ENCODE data around the gene SLC23A3.

Gene SLC23A3

DNA sequence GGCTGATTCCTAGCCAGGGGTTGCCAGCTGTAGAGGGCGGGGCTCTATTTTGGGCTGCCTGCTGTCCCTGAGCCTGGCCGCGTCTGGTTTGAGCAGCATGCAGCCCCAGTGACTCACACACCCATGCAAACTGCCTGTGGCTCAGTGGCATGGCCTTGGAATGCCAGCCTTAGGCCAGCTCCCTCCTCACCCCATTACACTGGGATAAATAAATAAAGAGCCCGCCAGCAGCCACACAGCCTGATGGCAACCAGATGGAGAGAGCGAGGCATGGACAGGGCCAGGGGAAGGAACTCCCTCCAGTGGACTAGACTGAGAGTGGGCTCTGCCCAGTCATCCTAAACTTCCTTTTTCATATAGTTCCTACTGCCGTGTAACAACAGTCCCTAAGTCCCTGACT lies 27.5 kb downstream of the SLC23A3 start:
- DNase-seq (ENCODE audit: low read depth): peak; percentile 97

DNA sequence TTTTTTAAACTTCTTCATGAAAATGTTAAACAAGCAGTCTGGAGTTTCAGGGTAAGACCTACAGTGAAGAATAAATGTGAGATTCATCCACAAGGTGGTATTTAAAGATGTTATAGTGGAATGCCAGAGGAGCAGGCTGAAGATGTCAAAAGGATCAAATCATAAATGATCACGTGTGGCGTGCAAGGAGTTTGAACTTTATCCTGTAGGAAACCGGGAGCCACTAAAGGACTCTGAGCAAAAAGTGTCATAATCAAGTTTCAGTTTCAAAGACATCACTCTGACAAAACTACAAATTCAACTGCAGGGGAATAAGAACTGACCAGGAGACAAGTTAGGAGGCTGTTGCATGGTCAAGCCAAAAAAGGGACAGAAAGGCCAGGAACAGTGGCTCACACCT lies 29.1 kb downstream of the SLC23A3 start:
- no peak for DNase-seq (ENCODE audit: low read depth)

DNA sequence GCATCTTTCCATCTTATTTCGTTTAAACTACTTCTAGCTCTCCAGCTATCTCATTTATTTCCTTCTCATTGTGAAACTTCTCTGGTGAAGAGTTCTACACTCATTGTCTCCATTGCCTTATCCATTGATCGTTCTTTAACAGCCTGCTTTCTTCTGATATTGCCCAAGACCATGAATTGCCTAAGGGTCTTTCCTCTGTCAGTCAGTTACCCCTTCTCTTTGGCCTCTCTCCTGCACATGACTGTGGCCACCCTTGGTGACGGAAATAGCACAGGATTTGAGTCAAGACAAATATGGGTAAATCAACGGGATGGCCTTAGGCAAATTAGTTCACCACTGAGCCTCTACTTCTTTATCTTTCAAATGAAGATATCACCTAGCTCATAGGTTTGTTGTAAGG lies 35.9 kb downstream of the SLC23A3 start:
- DNase-seq (ENCODE audit: low read depth): no peak

DNA sequence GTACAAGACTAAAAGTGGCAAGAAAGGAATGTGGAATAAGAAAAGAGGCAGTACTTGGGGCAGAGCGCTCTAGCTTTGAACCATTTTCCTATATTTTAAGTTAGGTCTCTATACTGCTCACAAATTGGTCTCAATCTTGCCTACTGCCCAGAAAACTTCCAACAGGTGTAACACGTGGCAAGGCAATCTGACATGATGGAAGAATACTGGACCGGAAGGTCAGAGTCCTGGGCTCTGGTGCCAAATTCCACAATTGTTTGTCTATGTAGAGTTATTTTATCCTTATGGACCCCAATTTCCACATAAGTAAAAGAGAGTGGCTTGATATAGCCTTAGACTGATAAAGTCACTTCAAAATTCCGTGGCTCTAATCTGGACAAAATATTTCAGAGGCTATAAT lies 38.1 kb downstream of the SLC23A3 start:
- DNase-seq (ENCODE audit: low read depth): no peak

DNA sequence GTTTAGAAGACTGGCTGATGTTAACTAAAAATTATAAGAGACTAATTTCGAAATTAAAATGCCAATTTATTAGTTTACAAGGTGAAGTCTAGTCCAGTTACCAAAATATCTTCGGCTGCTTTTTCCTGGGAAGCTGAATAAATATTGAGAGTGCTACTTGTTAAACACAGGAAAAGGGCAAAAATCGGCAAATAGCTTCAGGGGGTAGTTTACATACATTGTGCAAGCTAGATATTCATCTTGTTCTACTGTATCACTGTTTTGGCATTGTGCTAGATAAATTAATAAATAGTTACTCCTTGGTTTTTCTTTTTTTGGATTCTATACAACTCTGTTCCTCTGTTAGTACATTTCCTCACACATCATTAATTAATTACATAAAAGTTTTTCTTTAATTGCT lies 38.5 kb downstream of the SLC23A3 start:
- peak; percentile 7 for DNase-seq (ENCODE audit: low read depth)

DNA sequence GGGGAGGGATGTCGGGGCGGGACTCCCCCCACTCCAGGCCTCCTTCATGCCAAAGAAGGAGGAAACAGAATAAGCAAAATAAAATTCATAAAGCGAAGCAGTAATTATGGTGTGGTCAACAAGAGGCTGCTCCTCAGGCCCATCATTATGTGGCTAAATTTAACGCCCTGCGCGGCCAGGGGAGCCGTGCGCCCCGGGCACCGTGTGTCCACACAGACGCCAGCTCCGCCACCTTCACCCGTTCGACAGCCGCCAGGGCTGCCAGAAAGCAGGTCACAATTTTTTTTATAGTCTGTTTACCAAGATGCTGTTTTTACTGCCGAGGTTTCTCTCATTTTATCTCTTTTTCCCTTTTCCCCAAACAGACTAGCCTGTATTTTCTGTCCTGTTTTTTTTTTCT lies 40.2 kb downstream of the SLC23A3 start:
- no peak for DNase-seq (ENCODE audit: low read depth)

DNA sequence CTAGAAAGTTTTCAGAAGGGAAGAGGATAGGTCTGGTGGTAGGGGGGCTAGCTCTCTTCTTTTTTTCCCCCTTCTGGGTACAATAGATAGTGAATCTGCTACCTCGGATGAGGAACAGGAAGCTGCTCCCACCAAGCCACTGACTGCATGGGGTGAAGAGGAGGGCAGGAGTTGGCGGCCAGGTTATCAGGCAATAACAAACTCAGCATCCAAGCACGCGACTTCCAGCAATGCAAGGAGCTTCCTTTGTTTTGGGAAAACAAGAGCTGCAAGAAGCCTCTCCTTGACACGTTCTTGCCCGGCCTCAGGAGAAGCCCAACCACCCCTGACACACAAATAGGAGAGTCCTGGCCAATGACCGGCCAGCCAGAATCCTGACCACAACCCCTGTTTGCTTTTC lies 41.4 kb downstream of the SLC23A3 start:
- no peak for DNase-seq (ENCODE audit: low read depth)

DNA sequence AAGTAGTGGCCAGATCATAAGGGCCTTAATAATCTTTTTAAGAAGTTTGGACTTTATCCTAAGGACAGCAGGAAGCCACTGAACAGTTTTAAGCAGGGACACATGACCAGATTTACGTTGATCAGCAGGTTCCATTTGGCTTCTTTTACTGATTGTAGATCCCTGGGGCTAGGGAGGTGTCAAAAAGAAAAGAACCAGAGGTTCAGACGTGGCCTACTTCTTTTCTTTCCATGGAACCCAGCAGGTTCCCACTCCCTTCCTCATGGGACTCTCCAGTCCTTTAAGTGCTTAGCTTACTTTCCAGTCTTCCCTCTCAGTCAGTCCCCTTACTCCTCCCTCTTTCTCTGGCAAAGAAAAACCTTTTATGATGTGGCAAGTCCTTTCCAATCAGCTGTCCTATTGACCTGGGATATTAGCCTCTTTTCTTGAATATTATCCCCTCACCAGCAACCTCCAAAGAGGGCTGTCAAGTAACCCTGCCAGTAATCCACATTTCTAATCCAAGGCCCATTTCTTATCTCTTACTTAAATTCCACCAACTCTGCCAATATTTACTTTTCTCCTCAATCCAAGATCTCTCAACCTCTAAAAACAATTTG lies 42.7 kb downstream of the SLC23A3 start:
- DNase-seq (ENCODE audit: low read depth): no peak

DNA sequence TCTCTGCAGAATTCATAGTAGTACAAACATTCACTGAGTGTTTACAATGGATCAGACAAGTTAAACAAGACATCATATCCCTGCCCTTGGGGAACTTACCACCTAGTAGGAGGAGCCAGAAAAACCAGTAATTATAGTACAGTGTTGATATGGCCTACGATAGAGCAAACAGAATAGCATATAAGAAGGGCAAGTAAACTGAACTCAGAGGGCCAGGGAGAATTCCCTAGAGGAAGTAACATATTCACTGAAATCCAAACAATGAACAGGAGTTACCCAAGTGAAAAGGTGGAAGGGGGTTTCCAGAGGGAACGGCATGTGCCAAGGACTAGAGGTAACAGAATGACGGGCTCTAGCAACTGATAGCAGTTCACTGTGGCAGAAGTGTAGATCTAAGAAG lies 43.3 kb downstream of the SLC23A3 start:
- no peak for DNase-seq (ENCODE audit: low read depth)

DNA sequence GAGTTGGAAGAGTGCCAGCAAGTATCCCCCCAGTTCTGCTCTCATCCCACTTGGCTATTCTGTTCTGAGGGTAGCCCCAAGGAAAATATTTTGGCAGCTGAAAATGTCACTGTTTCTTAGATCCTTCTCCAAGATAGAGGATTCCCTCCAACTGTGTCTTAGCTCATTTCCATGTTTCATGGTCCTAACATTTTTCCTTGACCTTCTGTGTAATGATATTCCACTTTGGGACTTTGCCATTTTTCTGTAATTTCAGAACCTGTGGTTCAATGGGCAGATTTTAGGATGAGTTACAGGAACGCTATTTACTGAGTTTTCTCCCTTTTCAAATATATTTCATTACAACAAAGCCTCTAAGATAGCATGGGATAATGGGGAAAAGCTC lies 44.0 kb downstream of the SLC23A3 start:
- peak; percentile 79 for DNase-seq (ENCODE audit: low read depth)

DNA sequence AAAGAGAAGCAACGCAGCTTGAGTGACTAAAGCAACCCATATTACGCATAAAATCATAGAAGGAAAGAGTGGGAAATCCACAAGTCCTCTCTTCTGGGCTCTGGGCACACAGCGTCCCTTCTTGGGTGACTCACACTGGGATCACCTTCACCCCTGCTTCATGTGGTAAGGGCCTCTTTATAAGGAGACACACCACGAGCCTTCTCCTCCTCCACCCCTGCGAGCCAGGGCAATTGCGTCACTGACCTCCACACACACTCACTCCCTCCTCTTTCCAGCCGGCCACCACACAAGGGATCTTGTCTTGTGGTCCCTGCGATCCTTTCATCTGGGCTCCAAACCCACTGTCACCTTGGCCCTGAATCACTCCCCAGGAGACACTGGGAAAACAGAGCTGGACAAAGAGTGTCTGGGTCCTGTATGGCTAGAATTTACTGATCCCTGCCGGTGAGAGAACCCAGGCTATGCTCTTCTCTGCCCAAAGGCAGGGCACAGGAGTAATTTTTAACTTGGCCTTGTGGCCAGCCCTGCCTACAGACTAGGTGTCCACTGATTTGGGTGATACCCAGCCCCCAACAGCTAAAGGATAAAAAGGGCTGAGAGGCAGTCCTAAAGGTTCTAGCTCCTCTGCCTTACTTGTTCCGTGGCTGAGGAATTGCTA lies 44.5 kb downstream of the SLC23A3 start:
- peak; percentile 95 for DNase-seq (ENCODE audit: low read depth)

DNA sequence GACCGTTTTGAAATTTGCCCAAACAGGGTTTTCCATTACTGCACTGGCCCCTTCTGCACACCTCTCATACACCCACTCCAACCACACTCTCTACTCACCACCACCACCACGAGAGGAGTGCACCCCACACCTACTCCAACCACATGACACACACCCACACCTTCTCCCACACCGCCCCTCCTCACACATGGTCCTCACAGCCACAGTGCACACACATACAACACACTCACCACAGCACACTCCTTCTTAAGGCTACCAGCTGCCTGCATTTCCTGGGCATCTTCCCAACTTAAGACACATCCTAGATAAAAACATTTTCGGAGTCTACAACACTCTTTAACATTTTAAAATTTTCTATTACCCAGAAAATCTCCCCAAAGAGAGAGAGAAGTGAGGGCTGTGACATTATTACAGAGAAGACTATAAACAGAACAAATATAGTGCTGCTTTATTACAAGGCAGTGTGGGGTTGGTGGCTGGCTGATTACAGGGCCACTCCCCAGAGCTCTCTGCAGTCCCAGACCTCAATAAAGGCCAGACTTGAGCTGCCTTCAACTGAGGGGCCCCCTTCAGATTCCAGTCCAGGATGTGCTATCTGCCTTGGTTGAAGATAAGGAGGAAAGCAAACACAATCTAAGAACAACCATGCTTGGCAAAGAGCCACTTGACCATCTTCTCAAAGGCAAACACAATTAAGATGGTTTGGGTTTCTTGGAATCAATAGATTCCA lies 45.3 kb downstream of the SLC23A3 start:
- DNase-seq (ENCODE audit: low read depth): peak; percentile 11

DNA sequence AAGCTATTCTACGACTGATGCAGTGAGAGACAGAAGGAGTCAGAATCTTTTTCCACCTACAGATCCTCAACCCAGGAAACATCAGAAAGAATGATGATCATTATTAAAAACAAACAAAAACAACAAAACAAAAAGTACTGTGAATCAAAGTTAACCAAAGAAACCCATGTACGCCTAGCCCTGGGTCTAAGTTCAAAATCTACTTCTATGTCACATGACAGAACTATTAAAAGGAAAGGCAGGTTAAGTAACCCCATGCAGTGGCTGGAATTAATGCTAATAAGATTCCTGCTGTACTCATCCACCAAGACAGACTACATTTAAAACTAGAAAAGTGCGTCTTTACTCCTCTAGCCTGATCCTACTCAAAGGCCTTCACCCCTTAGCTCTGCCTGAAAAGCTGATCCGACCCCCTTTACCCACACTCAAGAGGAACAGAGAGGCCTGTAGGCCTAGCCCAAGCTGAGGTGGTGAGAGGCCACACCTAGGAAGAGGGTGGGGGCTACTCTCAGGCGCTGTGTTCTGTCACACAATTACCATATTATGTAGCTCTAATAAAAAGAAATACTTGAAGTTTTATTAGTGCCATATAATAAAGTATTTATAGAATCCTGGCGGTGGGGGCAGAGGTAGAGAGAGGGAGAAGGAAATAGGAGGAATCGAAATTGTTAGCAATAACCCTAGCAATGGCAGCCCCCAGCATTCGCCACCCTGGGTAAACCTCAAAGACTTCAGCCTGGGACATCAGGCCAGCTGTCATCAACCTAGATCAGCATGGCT lies 46.3 kb downstream of the SLC23A3 start:
- no peak for DNase-seq (ENCODE audit: low read depth)

DNA sequence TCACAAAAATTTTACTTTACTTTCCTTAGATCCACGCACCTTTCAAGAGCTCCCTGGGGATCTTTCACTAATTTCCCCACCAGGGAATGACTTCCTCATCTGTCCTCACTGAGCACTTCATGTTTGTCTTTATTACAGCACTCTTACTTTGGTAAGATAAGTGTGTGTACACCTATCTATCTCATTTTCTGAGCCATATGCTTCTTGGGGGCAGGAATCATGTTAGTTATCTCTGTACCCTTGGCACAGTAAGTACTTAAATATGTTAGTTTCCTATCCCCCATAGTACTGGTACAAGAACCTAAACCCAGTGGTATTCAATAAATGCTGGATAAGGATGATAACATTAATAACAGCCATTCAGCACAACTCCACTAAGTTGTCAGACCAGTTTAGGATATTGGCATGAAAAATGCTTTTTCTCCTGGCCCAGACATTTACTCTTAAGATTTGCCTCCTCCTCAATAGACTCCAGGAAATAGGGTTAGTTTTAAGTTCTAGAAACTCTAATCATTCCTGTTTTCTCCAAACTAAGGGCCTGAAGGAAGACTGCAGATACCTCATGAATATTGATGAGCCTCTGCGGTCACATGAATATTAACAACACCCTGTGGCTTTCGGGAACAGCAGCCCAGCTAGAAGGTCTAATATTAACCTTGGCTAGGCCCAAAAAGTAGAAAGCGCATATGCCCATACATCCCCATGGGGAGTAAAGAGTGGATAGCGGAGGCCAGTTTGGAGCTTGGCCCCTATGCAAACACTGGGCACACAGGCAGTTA lies 47.4 kb downstream of the SLC23A3 start:
- peak; percentile 11 for DNase-seq (ENCODE audit: low read depth)

DNA sequence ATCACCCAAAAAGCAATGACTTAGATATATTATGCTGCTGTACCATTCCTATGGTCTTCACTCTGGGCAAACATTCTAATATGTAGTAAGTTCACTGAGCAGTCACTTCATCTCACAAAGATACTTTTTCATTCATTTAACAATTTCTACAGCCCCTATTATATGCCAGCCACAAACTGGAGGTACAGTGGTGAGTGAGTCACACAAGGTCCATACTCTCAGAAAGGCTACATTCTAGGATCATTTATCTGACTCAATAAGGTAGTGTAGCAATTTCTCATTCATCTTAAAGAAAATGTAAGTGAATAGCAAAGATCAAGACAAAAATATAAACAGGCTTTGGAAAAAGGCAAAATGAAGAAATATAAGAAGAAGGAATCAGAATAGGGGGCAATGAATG lies 49.7 kb downstream of the SLC23A3 start:
- no peak for DNase-seq (ENCODE audit: low read depth)

DNA sequence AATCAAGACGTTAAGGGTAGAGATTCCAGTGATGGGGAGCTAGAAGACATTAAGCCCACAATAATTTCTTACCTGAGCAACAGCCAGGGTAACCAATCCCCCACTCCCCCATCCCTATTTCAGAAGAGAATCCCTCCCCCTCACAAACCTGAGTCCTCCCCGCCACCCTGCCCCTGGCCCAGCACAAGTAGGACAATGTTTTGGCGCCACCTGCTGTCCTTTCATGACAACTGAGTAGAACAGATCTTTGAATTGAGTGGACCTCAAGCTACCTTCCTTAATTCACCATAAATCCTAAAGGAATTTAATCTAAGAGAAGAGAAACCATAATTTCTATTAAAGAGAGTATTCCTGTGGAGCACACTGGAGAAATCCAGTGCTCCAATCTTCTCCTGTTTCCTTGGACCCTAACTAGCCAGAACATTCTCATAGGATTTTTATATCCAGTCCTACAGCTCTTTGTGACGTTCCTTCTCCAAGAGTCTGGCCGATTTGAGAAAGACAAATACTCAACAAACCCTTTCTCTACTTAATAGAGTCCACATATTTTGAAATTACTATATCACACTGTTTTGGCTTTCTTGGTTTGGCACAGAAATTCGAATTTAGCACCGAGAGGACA lies 50.3 kb downstream of the SLC23A3 start:
- peak; percentile 36 for DNase-seq (ENCODE audit: low read depth)

DNA sequence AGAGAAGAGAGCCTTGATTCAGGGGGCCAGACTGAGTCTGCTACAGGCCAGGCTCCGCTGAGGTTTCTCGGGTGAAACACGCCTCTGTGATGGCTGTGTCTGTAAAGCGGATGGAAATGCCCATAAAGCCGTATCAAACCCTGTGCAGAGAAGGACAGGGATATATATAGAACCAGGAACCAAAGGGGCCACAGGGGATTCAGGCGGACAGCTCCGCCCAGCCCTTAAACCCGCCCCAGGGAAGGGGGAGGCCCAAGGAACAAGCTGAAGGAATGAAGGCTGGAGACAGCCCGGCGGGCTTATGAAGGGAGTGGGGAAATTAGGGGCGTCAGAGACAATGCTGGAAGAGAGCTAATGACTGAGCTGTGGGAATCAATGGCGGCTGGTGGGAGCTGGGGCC lies 51.3 kb downstream of the SLC23A3 start:
- DNase-seq (ENCODE audit: low read depth): no peak

DNA sequence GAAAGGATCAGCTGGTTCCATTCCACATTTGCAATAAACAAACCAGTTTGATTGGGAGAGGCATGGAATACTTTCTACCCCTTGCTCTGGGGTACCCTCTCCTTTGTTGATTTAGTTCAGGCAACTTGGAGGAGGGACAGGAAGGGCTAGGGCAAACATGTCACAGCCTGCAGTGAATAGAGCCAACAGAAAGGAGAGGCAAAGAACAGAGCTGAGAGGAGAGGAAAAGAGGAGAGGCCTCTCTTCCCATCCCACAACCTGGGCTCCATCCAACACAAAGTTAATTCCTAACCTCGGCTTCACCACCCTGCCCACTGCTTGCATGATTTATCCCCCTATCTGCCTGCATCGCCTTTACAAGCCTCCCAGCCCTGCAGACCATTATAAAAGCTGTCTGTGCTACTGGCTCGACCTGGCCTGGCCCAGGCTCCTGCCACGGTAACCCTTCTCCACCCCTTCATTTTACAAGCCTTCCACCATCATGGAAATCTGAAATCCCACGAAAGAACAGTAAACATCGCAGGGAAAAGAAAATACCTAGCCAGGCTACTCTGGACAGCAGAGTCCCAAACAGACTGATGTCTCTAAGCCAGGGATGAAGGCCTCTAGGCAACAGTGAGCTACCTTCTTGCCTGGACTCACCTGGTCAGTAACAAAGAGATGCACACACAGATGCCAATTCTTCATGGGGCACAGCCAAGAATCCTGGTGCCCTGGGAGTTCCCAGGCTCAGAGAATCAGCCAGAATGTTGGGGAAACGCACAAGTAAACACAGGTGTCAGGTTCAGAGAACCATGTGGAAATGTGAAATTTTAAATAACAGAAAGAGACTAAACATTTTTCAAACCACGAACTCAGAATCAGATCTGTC lies 52.8 kb downstream of the SLC23A3 start:
- no peak for DNase-seq (ENCODE audit: low read depth)

DNA sequence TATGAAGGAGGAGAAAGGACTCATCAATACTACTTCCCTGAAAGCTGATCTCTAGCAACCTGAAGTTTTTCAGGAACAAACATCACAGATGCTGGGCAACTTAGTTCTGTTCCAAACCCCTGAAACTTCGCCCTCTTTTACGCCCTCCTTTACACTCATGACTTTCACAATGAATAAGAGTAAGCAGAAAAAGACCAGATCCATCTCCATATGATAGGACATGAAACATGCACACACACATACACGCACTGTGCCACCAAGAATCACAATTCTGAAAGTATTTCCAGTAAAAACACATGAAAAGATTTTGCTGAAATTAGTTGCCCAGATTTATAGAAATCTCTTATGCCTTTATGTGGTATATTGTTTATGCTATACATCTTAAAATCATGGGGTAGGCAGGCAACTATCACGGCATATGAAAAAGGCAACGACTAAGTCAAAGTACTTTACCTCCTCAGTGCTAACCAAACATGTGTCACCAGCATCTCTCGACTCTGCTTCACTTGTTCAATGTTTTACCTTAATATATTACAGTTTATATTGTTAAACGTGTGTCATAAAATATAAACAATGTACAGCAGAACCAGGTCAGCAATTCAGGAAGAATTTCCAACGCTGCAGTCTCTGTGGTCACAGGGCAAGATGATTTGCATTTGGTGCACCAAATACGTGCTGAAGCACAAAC lies 57.0 kb downstream of the SLC23A3 start:
- no peak for DNase-seq (ENCODE audit: low read depth)

DNA sequence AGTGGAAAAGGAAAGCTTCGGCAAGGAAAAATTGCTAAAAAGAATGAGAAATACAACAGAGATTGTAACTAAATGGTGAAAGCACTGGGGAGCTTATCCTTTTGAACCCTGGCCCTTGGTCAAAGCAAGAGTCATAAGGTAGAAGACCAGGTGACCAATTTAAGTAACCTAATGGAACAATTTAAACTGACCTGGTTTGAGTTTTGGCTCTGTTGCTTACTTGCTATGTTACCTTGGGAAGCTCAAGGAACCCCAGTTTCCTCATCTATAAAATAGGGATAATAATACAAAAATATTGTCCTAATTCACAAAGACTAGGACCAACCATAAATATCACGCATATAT lies 57.8 kb downstream of the SLC23A3 start:
- DNase-seq (ENCODE audit: low read depth): no peak

Data from fibroblast of gingiva (primary cell).